ENCODE results near the gene SURF4.
"Not testable (repeated sequence)": the region's sequence is repeated elsewhere in the genome, so short reads cannot be mapped to it uniquely, and the experiment has no call there.

Gene SURF4

DNA sequence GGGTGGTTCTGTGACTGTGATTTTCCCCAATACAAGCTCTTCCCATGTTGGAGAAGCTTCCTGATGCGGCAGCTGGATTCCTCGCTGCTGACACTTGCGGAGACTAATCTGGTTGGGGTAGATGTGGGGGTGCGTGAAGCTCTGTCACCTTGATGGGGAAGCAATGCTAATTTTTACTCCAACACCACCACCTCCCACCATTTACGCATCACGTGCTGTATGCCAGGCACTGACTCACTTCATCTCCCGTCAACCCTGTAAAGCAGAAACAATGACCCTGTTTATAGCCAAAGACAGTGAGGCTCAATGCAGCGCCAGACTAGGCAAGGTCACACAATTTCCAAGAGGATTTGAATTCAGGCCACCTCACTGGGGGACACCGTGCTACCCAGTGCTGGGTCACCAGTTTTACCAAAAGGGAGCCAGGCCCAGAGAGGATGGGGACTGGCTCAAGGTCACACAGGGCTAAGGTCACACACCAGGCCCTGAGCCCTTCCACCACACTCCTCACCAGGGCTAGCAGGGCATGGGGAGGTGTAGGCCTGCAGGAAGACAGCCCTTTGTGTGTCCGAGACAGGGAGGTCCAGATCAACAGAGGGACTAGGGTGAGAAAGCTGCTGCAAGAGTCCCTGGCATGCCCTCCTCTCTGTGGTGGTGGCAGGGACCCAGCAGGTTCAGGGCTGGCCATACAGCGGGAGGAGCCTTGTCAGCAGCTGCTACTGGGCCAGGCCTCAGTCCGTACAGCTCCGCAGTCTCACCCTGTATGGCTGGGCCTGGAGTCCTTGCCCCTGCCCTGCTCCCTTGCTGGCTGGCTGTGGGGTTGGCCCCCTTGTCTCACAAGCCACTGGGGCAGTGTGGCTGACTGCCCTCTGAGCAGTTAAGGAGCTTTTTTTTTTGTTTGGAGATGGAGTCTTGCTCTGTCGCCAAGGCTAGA, 3.6 kb upstream of the SURF4 start:
- Histone ChIP-seq H3F3A (ENCODE audit: insufficient read depth, low read length) (no peaks in the 10 kb centered on the region), H3K36me3 (replicated peaks; ENCODE audit: insufficient read depth, low read length) (no peaks in the 10 kb centered on the region), H3K4me2 (ENCODE audit: low read depth, low read length) (no peak overlapping the region), H4K20me1 (ENCODE audit: insufficient read depth, low read length) (no peaks in the 10 kb centered on the region), H3K9me3 (replicated peaks; ENCODE audit: insufficient read depth, low read length) (no peaks in the 10 kb centered on the region), H2AFZ (ENCODE audit: low read length) (no peak overlapping the region), H3K4me3 (ENCODE audit: low read length) (no peak overlapping the region), H3K27ac (ENCODE audit: low read length) (no peak overlapping the region), H3K79me2 (ENCODE audit: low read length) (peaks cover 13% of the 10 kb centered on the region), H3K4me1 (ENCODE audit: low read length) (no peaks in the 10 kb centered on the region), H3K9me2 (replicated peaks; ENCODE audit: insufficient read depth, low read length) (no peaks in the 10 kb centered on the region), H3K27me3 (replicated peaks; ENCODE audit: insufficient read depth, low read length) (peaks cover 29% of the 10 kb centered on the region), H3K9ac (ENCODE audit: low read length) (no peak overlapping the region)
- TF ChIP-seq EZH2phosphoT487 (IDR thresholded peaks at IDR 0.05; ENCODE audit: low read length) = no peak
- no peak for TF ChIP-seq EZH2 (optimal IDR thresholded peaks at IDR 0.05; ENCODE audit: low read depth, low read length)
- TF ChIP-seq CTCF (IDR thresholded peaks at IDR 0.05; ENCODE audit: low read length) = no peak
- no peak for DNase-seq

DNA sequence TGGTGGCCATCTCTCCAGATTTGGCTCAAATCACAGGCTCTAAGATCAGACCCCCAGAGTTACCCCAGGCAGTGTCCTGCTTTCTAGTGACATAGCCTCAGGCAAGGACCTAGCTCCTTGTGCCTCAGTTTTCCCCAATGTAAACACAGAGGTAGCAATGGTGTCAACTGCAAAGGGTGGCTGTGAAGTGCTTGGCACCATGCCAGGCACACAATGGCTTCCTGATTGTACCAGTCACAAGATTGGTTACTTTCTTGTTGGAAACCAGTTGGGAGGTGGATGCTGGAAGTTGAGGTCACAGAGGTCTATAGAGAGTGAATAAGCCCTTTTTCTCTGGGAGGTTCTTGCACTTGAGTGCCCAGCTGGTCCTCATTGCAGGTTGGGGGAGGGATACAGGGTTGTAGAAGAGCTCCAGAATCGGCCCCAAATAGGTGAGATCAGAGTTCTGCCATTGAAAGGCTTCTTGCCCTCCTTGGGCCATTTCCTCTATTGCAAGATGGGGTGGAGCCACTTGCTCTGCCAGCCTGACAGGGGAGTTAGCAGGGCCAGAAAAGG, 2.6 kb upstream of the SURF4 start:
- Histone ChIP-seq H3K4me3 (ENCODE audit: low read length) (no peak overlapping the region), H3K4me2 (ENCODE audit: low read depth, low read length) (no peak overlapping the region)

DNA sequence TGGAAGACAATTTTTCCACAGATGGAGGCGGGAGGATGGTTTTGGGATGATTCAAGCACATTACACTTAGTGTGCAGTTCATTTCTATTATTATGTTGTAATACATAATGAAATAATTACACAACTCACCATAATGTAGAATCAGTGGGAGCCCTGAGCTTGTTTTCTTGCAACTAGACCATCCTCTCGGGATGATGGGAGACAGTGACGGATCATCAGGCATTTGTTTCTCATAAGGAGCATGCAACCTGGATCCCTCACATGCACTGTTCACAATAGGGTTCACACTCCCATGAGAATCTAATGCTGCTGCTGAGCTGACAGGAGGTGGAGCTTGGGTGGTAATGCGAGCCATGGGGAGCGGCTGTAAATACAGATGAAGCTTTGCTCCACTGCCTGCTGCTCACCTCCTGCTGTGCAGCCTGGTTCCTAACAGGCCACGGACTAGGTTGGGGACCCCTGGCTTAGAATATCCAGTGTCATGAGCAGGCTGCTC, 1.9 kb upstream of the SURF4 start:
- H3K4me2 ChIP-seq (ENCODE audit: low read depth, low read length) = no peak overlapping the region
- H3K79me2 ChIP-seq (ENCODE audit: low read length) = peaks cover 29% of the 10 kb centered on the region
- H3K4me3 ChIP-seq (ENCODE audit: low read length) = no peak overlapping the region
- H3K27me3 ChIP-seq (replicated peaks; ENCODE audit: insufficient read depth, low read length) = peaks cover 29% of the 10 kb centered on the region
- H3K4me1 ChIP-seq (ENCODE audit: low read length) = no peaks in the 10 kb centered on the region
- H3K36me3 ChIP-seq (replicated peaks; ENCODE audit: insufficient read depth, low read length) = no peaks in the 10 kb centered on the region; the same call in 1 of the 2 replicates
- no peak overlapping the region for H3K9ac ChIP-seq (ENCODE audit: low read length)
- no peak for TF ChIP-seq CTCF (IDR thresholded peaks at IDR 0.05; ENCODE audit: low read length)
- no peak for TF ChIP-seq EZH2phosphoT487 (IDR thresholded peaks at IDR 0.05; ENCODE audit: low read length)
- no peak for TF ChIP-seq EZH2 (optimal IDR thresholded peaks at IDR 0.05; ENCODE audit: low read depth, low read length)
- no peak for DNase-seq
- no peaks in the 10 kb centered on the region for H3F3A ChIP-seq (ENCODE audit: insufficient read depth, low read length)
- no peaks in the 10 kb centered on the region for H3K9me3 ChIP-seq (replicated peaks; ENCODE audit: insufficient read depth, low read length)
- no peak overlapping the region for H3K27ac ChIP-seq (ENCODE audit: low read length)
- no peaks in the 10 kb centered on the region for H3K9me2 ChIP-seq (replicated peaks; ENCODE audit: insufficient read depth, low read length)
- peaks cover 3% of the 10 kb centered on the region; the same call in 1 of the 2 replicates for H4K20me1 ChIP-seq (ENCODE audit: insufficient read depth, low read length)
- no peak overlapping the region for H2AFZ ChIP-seq (ENCODE audit: low read length)

More for the DNA sequence above, 2.6 kb upstream of the SURF4 start:
- no peaks in the 10 kb centered on the region for H4K20me1 ChIP-seq (ENCODE audit: insufficient read depth, low read length)
- no peak overlapping the region for H3K9ac ChIP-seq (ENCODE audit: low read length)
- no peaks in the 10 kb centered on the region for H3K4me1 ChIP-seq (ENCODE audit: low read length)
- no peaks in the 10 kb centered on the region for H3K36me3 ChIP-seq (replicated peaks; ENCODE audit: insufficient read depth, low read length)
- H3K9me2 ChIP-seq (replicated peaks; ENCODE audit: insufficient read depth, low read length) = no peaks in the 10 kb centered on the region
- no peaks in the 10 kb centered on the region for H3F3A ChIP-seq (ENCODE audit: insufficient read depth, low read length)
- no peaks in the 10 kb centered on the region for H3K9me3 ChIP-seq (replicated peaks; ENCODE audit: insufficient read depth, low read length)
- H3K79me2 ChIP-seq (ENCODE audit: low read length) = peaks cover 22% of the 10 kb centered on the region
- no peak overlapping the region for H3K27ac ChIP-seq (ENCODE audit: low read length)
- peaks cover 29% of the 10 kb centered on the region for H3K27me3 ChIP-seq (replicated peaks; ENCODE audit: insufficient read depth, low read length)
- no peak for DNase-seq
- no peak for TF ChIP-seq EZH2 (optimal IDR thresholded peaks at IDR 0.05; ENCODE audit: low read depth, low read length)
- TF ChIP-seq EZH2phosphoT487 (IDR thresholded peaks at IDR 0.05; ENCODE audit: low read length) = no peak
- no peak for TF ChIP-seq CTCF (IDR thresholded peaks at IDR 0.05; ENCODE audit: low read length)
- H2AFZ ChIP-seq (ENCODE audit: low read length) = no peak overlapping the region

DNA sequence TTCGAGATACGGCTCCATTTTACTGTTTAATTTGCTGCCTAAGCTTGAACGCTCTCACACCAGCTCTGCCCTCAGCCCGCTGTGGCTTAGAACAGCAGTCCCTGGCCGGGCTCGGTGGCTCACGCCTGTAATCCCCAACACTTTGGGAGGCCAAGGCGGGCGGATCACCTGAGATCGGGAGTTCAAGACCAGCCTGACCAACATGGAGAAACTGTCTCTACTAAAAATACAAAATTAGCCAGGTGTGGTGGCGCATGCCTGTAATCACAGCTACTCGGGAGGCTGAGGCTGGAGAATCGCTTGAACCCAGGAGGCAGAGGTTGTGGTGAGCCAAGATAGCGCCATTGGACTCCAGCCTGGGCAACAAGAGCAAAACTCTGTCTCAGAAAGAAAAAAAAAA, 1.4 kb upstream of the SURF4 start:
- not testable (repeated sequence) for H3K9me2 ChIP-seq (replicated peaks; ENCODE audit: insufficient read depth, low read length); DNase-seq; H3K27ac ChIP-seq (ENCODE audit: low read length); H3K4me3 ChIP-seq (ENCODE audit: low read length); H3K9me3 ChIP-seq (replicated peaks; ENCODE audit: insufficient read depth, low read length); H2AFZ ChIP-seq (ENCODE audit: low read length); H3K36me3 ChIP-seq (replicated peaks; ENCODE audit: insufficient read depth, low read length); H4K20me1 ChIP-seq (ENCODE audit: insufficient read depth, low read length); H3K4me1 ChIP-seq (ENCODE audit: low read length); H3K9ac ChIP-seq (ENCODE audit: low read length); H3F3A ChIP-seq (ENCODE audit: insufficient read depth, low read length); H3K4me2 ChIP-seq (ENCODE audit: low read depth, low read length)
- Histone ChIP-seq H3K79me2 (ENCODE audit: low read length) (peaks cover 34% of the 10 kb centered on the region), H3K27me3 (replicated peaks; ENCODE audit: insufficient read depth, low read length) (peaks cover 29% of the 10 kb centered on the region)

Data from MM.1S (cell line).